Left renal pelvis (tissue), 4 donors: ENCODE results near the gene SPAG6. TPM values are rescaled to one million over a fixed set of nuclear protein-coding genes. Genes with fewer than 3 reads are reported as not detected.
"Not testable (repeated sequence)": the region's sequence is repeated elsewhere in the genome, so short reads cannot be mapped to it uniquely, and the experiment has no call there.

ENCODE experiments used
- DNase-seq, 4 donors: peaks; one replicate each; pipeline ENCODE4 v3.0.0-alpha.2; 2013; ENCODE audit warnings: low read depth in 4 of 4, low spot score in 3 of 4
- polyA plus RNA-seq, 4 donors: library from polyadenylated mRNA; unstranded; fragments of 120-200 nt; gene quantifications; one replicate each; pipeline ENCODE4 v1.2.1, GENCODE V29; 2013; ENCODE audit not compliant: insufficient read length in 4 of 4

SPAG6 gene
- polyA plus RNA-seq, 4 donors, result 0.29 to 1.4 (median 1.0) TPM

DNA sequence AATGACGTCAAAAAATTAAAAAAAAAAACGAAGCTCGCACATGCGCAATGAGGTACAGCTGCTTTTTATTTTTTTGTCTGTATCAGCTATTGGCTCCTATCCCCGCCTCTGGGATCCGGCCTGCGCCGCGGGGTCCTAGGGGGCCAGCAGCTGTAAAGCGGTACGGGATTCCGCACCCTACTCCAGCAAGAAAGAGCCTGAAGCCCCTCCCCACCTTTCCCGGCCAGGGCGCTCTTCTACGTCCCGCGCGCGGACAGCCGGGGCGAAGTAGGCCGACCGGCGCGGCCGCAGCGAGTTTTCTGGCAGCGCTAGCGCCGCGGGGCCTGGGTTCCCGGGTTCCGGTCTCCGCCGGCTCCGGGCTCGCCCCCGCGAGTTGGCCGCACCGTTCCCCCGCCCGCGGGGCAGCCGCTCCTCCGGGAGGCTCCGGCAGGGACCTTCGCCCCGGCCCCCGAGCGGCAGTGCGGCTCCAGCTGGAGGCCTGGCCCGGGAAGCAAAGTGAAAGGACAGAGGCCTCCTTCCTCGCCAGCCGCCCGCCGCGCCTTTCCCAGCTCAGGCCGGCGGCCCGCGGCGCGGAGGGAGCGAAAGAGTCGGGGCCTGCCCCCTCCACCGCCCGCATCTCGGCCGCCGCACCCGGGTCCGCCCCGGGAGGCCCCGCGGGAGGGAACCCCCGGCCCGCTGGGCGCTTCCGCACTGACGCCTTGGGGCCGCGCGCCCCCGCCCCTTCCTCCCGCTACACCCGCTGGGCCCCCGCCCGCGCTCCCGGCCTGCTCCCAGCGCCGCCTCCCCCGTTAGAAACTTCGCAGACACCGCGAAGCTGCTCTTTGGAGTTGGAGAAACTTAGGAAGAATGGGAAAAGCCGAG, 4.7 kb upstream of the SPAG6 start:
- no peak for DNase-seq

DNA sequence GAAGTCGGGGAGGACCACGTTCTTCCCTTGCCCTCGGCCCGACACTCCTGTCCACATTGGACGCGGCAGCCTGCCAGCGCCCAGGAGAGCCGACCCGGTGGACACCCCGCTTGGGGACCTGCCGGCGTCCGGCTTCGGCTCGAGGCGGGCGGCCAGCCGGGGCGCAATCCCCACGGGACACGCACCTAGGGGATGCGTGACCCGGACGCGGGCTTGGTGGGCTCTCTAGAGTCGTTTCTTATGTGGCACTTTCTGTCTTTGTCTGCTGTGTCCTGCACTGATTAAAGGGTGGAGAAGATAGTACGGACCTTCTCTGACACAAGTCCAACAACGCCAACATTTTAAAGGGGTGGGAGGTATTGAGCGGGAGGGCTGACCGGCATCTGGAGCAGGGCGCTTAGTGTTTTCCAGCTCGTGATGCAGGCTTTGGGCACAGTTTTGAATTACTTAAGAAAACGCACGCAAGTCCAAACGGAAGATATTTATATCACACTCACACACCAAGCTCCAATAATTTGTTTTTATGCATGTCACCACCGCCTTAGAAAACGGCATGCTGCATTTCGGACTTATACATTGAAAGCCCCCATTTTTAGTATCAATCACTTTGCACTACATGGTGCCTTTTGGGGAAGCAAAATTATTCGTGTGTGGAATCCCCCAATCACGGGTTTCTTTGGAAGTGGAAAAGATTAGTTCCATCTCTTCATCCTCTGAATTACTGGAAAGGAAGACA, 3.9 kb upstream of the SPAG6 start:
- DNase-seq, result no peak

DNA sequence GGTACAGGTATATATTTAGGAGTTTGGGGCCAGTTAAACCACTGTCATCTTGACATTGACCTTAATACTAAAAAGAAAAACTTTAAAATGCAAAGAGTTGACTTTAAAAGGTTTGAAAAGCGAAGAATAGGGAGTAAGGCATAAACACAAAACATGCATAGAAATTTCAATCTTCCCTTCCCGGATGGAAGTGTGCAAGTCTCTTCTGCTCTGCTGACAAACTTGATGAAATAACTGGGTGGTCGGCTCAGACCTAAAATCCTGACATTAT, 3.4 kb upstream of the SPAG6 start:
- DNase-seq, result no peak

DNA sequence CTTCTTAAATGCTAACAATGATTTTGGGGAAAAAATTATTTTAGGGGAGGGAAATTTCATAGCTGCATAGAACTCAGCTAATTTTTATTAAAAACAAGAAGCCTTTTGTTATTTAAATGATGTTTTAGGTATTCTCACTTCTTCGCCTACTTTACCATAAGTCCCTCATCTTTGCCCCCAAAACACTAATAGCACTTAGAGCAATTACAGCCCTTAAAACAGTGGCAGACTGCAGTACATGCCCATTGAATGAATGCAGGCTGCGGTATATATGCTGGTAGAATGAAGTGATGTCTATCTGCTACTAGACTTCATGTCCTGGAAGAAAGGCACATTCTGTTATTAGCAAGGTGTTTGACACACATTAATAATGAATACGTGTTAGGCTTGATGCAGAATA, 2.9 kb upstream of the SPAG6 start:
- no peak for DNase-seq

DNA sequence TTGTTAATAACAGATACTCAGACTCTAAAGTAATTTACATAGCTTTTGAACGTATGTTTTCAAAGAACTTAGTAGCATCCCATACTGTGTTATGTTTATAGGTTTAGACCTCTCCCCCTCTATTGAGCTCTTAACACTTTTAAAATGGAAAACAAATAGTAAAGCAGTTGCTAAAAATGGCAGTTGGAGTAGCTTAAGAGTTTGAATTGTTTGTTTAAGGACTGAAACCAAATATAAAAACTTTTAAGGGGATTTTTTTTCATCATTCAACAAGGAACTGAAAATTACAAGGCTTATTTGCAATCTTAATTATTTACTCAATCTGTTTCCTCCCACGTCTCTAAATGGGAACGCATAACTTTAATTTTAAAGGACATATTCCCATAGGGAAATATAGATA, 1.6 kb upstream of the SPAG6 start:
- DNase-seq, result no peak

DNA sequence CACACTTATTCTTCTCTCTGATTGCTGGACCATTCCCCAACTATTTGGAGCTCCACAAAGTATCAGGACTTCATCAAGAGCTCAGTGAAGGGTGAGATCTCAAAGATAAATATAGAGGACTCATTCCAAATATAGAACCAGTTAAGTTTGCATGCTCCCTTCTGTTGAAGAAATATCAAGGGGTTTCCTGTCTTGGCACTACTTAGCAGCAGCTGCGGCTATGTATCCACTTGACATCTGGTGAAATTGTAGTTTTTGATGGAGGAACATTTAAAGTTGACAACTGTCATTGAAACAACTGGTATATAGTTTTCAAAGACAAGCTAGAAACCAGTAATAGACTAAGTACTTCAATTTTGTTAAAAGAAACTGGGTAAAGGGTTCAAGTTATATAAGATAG, 1.0 kb upstream of the SPAG6 start:
- DNase-seq, result no peak

DNA sequence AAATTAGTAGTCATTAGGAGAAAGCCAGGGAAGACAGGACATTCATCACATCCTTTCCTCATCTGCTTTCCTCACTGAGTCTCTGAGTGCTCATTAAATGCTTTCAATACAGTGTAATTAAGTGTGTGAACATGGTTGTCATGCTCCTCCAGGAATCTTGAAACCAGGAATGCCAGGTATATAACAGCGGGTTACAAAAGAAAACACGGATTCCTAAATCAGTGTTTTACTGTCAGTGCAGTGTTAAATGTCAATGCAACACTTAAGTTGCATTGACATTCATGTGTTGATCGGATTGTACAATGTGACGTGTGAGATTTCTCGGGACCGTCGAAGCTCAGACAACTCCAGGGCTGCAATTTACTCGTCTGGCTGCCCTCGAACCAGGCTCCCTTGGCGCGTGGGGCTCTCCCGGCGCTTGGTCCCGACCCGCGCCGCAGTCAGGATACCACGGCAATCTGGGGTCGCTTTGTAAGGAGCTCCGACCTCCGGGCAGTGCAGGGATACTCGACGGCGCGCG, 455 bp upstream of the SPAG6 start:
- DNase-seq, result no peak

DNA sequence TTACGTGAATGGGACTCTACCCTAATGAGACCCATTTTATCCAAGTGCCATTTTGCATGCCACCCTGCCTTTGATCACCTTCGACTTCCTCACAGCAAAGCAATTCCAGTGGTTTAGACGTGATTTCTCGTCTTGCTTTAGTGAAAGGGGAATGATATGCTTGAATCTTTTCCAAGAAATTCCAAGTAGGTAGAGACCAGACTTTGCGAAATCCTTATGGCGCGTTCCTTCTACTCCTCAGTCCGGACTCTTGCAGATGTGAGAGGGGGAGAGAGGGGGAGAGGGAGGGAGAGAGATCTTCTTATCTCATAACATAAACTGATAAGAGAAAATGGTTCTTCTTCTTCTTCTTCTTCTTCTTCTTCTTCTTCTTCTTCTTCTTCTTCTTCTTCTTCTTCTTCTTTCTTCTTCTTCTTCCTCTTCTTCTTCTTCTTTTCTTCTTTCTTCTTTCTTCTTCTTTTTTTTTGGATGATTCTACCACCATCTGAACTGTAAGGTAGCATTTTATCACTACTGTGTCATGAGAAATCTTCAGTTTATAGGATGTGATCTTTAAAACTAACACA, 883 bp downstream of the SPAG6 start:
- DNase-seq, result no peak

DNA sequence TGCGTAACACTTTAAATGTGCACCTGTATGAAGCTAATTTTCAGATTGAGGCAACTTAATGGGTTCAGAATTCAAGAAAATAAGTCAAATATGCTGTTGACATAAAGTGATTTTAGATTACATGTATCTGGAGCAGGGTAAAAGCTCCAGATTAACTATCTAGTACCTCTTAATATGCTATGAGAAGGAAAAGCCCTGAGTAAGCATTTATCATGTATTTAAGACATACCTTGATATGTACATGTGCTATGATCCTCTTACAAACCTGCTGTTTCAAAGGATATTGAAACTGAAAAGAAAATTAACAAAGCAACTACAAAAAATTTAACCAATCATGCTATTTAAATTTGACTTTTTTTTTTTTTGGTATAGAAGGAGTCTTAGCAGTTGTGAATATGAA, 4.5 kb downstream of the SPAG6 start:
- no peak for DNase-seq

DNA sequence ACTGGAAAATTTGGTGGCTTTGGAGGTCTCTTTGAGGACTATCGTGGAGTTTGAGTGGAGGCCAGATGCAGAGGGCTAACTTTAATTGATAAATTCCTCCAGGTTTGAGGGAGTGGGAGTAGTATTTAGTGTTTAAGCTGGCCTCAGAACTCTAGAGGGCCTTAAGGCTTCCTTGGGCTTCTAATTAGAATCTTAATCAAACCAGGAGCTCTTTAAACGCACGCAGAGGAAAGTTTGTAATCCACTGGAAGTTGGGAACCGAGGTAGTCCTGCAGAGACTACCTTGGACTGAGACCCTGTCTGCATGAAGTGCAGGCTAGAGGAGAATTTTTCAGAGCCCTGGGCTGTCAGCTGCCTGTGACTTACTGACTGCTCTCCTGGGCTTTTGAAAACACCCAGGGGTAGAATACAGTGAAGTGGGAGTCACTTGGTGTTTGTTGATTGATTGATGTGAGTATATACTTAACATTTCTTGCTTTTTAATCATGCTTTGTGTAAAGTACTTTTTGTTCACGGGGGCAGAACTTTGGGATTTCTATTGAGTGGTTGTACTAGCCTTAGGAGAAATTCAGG, 5.9 kb downstream of the SPAG6 start:
- DNase-seq, result no peak

DNA sequence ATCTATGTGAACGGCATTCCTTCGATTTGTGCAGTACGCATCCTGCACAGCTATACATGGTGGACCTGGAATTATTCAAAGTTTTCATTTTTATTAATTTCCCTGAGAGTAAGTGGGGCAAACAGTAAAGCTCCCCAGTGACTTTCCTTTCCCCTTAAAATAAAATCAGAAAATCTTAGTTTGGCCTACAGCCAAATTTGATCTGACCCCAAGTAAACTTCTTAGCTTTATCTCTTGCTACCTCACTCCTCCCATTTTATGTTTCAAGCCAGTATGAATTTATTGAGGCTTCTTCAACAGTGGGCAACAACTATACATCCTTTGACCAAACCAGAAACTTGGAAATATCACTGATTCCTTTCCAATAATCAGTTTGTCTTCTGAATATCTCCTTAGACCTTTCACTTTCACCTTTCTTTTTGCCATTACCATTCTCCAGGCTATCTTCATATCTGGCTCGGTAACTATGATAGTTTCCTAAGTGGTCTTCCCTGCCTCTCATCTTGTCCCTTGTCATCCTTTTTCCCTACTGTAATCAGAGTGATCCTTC, 11.1 kb downstream of the SPAG6 start:
- DNase-seq, result no peak

DNA sequence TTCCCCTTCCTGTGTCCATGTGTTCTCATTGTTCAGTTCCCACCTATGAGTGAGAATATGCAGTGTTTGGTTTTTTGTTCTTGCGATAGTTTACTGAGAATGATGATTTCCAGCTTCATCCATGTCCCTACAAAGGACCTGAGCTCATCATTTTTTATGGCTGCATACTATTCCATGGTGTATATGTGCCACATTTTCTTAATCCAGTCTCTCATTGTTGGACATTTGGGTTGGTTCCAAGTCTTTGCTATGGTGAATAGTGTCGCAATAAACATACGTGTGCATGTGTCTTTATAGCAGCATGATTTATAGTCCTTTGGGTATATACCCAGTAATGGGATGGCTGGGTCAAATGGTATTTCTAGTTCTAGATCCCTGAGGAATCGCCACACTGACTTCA, 12.5 kb downstream of the SPAG6 start:
- DNase-seq, result not testable (repeated sequence)

DNA sequence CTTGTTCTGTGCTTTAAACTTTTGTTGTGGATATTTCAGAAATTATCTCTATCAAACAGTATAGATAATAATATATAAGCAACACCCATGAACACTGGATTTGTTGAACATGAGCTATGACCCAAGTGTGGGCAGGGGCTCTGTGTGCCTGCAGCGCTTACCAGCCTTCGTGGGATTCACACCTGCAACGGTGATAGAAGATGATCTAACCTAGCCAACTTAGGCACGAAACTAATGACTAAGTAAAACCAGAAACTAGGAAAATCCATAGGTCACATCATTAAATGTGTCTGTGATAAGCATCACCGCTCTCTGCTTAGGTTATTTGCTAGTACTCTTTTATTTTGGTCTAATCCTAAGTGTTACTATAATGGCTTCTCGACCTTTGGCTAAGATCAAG, 18.0 kb downstream of the SPAG6 start:
- no peak for DNase-seq

DNA sequence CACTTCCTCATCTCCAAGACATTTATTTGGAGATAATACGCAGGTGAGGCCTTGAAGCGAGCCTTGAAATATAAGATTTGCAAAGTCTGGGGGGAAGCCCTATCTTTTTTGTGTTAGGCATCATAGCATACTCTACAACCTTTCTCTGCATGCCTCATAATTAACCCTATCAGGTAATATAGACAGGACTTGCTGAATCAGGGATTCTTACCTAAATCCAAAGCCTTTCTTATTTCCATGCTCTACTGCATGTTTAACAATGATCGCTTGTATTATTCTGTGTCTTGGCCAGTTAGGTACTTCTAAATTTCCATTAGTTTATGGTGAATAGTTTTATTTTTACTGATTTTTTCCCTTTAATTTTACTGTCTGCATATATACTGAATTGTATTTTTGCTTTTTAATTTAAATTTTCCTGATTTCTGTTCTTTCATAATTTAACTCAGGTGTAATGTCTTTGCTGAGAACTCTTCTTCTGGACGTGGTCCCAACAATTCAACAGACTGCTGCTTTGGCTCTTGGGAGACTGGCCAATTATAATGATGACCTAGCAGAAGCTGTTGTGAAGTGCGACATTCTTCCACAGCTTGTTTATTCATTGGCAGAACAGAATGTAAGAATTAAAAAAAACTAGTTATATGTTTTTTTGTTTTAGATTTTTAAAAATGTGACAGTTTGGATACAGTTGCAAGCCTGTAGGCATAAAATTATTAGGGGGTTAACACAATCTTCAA, 19.3 kb downstream of the SPAG6 start:
- DNase-seq, result no peak

DNA sequence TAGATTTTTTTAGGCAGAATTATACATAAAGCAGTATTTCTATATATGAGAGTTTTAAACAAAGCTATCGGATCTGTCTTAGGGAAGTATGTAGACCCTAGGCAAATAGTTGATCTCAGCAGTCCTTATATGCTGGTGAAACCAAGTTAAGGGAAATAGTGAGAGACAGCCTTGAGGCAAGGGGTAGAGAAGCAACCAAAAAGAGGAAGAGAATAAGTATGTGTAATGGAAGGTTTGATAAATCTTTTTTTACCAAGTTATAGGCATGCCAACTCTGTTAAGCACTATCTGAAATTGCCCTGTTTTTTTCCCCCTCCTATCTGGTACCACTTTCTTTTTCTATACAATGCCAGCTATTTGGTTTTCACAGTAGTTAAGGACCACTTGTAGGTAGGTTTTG, 19.9 kb downstream of the SPAG6 start:
- no peak for DNase-seq

DNA sequence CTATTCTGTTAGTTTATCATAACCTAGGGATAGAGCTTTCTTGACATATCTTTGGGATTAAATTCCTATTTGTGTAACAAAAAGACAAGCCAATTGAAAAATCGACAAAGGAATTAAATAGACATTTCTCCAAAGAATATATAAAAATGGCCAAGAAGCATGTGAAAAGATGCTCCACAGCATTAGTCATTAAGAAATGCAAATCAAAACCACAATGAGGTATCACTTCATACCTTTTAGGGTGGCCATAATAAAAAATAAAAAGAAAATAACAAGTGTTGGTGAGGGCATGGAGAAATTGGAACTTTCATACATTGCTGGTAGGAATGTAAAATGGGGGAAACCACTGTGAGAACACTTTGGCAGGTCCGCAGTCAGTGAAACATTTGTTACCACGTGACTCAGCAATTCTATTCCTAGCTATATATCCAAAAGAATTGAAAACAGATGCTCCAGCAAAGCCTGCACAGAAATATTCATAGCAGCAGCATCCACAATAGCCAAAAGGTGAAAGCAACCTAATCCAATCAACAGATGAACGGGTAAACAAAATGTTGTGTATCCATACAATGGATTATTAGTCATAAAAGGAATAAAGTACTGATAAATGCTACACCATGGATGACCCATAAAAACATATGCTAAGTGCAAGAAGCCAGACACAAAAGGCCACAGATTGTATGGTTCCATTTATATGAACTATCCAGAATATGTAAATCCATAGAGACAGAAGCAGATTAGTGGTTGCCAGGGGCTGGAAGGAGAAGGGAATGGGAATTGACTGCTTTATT, 20.5 kb downstream of the SPAG6 start:
- no peak for DNase-seq

DNA sequence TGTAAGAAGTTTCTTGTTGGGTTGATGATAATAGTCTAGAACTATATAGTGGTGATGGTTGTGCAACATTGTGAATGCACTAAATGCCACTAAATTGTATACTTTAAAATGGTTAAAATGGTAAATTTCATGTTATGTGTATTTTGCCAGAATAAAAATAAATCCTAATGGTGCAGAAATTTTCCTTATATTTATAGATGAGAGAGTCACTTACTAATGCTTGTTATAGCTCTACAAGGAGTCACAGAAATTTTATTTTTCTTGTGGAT, 21.1 kb downstream of the SPAG6 start:
- DNase-seq, result no peak

DNA sequence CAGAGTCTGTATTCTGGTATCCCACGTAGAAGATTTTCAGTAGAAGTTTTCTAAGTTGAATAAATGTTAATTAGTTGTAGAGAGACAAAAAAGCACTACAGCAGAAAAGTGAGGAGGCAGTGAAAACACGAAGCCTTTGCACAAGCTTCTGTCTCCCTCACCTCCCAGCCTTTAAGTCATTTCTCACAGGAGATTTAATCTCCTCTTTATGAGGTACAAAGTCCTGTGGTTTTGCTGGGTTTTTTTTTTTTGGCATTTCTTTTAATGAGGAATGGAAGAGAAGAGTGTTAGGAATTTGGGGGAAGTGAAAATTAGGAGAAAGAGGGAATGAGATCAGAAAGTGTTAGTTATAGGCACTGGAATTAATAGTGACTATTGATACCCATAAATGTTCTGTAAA, 21.5 kb downstream of the SPAG6 start:
- no peak for DNase-seq

DNA sequence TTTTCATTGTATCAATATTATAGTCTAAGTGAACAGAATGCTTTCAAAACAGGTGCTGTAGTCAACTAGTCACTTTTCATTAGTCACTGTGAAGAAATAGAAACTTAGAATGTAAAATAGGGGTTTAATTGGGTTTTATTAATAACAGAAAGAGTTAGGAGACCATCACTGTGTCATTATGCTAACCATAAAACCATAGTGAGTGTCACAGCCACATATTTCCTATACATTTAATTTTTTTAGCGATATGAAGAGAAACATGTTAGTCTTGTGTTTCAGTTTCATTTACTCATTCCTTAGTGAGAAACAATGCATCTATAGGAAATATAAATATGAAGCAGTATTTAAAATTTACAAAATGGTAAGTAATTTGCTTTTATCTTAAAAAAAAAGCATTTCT, 22.2 kb downstream of the SPAG6 start:
- DNase-seq, result no peak

DNA sequence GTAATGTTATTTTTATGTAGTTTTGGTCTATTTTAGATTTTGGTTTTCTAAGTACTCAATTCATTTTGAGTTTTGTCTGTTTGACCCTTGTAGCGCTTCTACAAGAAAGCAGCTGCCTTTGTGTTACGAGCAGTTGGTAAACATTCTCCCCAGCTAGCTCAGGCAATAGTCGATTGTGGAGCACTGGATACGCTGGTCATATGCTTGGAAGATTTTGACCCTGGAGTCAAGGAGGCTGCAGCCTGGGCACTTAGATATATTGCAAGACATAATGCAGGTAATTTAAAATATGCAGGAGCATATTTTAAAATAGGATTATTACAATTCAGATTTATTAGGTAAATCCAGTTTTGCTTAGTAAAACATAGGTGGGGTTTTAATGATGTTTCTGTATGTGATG, 23.1 kb downstream of the SPAG6 start:
- no peak for DNase-seq
